ENCODE data around the gene SLC19A1.

Gene SLC19A1

GRCh38 chr21:45575993-45576837 is 34.0 kb upstream of the SLC19A1 start:
- no peak for TF ChIP-seq TCF12 (IDR thresholded peaks at IDR 0.05; ENCODE audit: low read depth)
- TF ChIP-seq TEAD4 (IDR thresholded peaks at IDR 0.05): no peak
- no peak for TF ChIP-seq FOXM1 (IDR thresholded peaks at IDR 0.05; ENCODE audit: borderline replicate concordance, low read depth)
- TF ChIP-seq REST (IDR thresholded peaks at IDR 0.05; ENCODE audit: low read depth): no peak
- no peak for TF ChIP-seq TAF1 (IDR thresholded peaks at IDR 0.05; ENCODE audit: low read depth)
- no peak for TF ChIP-seq EP300 (IDR thresholded peaks at IDR 0.05; ENCODE audit: borderline replicate concordance)
- TF ChIP-seq ZBTB7A (IDR thresholded peaks at IDR 0.05; ENCODE audit: low read depth): no peak
- TF ChIP-seq EGR1 (IDR thresholded peaks at IDR 0.05): no peak
- no peak for TF ChIP-seq RAD21 (IDR thresholded peaks at IDR 0.05; ENCODE audit: low read depth)
- no peak for TF ChIP-seq USF1 (IDR thresholded peaks at IDR 0.05)
- TF ChIP-seq CEBPB (IDR thresholded peaks at IDR 0.05): no peak
- no peak for TF ChIP-seq MAX (IDR thresholded peaks at IDR 0.05)
- TF ChIP-seq NFIC (IDR thresholded peaks at IDR 0.05): no peak
- no peak for TF ChIP-seq YY1 (IDR thresholded peaks at IDR 0.05; ENCODE audit: low read depth)
- no peak for TF ChIP-seq CREB1 (IDR thresholded peaks at IDR 0.05; ENCODE audit: low read depth)

- TF ChIP-seq RAD21 (IDR thresholded peaks at IDR 0.05; ENCODE audit: low read depth) (no peak), MAX (IDR thresholded peaks at IDR 0.05) (no peak), NFIC (IDR thresholded peaks at IDR 0.05) (no peak), TEAD4 (IDR thresholded peaks at IDR 0.05) (no peak), TAF1 (IDR thresholded peaks at IDR 0.05; ENCODE audit: low read depth) (no peak), EGR1 (IDR thresholded peaks at IDR 0.05) (no peak), FOXM1 (IDR thresholded peaks at IDR 0.05; ENCODE audit: borderline replicate concordance, low read depth) (no peak), CEBPB (IDR thresholded peaks at IDR 0.05) (no peak), ZBTB7A (IDR thresholded peaks at IDR 0.05; ENCODE audit: low read depth) (no peak), EP300 (IDR thresholded peaks at IDR 0.05; ENCODE audit: borderline replicate concordance) (no peak)
Measured at GRCh38 chr21:45575304-45575992, 33.2 kb upstream of the SLC19A1 start.

- no peak for TF ChIP-seq TAF1 (IDR thresholded peaks at IDR 0.05; ENCODE audit: low read depth)
- no peak for TF ChIP-seq RAD21 (IDR thresholded peaks at IDR 0.05; ENCODE audit: low read depth)
- TF ChIP-seq ZBTB7A (IDR thresholded peaks at IDR 0.05; ENCODE audit: low read depth): no peak
- TF ChIP-seq NFIC (IDR thresholded peaks at IDR 0.05): no peak
- TF ChIP-seq TEAD4 (IDR thresholded peaks at IDR 0.05): no peak
Measured at GRCh38 chr21:45574691-45575090, 32.5 kb upstream of the SLC19A1 start.

- TF ChIP-seq NFIC (IDR thresholded peaks at IDR 0.05): no peak
- no peak for TF ChIP-seq EGR1 (IDR thresholded peaks at IDR 0.05)
- no peak for TF ChIP-seq CREB1 (IDR thresholded peaks at IDR 0.05; ENCODE audit: low read depth)
- TF ChIP-seq TAF1 (IDR thresholded peaks at IDR 0.05; ENCODE audit: low read depth): no peak
- no peak for TF ChIP-seq TCF12 (IDR thresholded peaks at IDR 0.05; ENCODE audit: low read depth)
- no peak for TF ChIP-seq YY1 (IDR thresholded peaks at IDR 0.05; ENCODE audit: low read depth)
- no peak for TF ChIP-seq TEAD4 (IDR thresholded peaks at IDR 0.05)
- TF ChIP-seq MAX (IDR thresholded peaks at IDR 0.05): no peak
- no peak for TF ChIP-seq RAD21 (IDR thresholded peaks at IDR 0.05; ENCODE audit: low read depth)
Measured at GRCh38 chr21:45574081-45574501, 31.9 kb upstream of the SLC19A1 start.

- TF ChIP-seq CEBPB (IDR thresholded peaks at IDR 0.05) (no peak), NFIC (IDR thresholded peaks at IDR 0.05) (no peak), YY1 (IDR thresholded peaks at IDR 0.05; ENCODE audit: low read depth) (no peak), FOXM1 (IDR thresholded peaks at IDR 0.05; ENCODE audit: borderline replicate concordance, low read depth) (no peak), EP300 (IDR thresholded peaks at IDR 0.05; ENCODE audit: borderline replicate concordance) (no peak), RAD21 (IDR thresholded peaks at IDR 0.05; ENCODE audit: low read depth) (no peak), USF1 (IDR thresholded peaks at IDR 0.05) (no peak), TCF12 (IDR thresholded peaks at IDR 0.05; ENCODE audit: low read depth) (no peak), TAF1 (IDR thresholded peaks at IDR 0.05; ENCODE audit: low read depth) (no peak), MAX (IDR thresholded peaks at IDR 0.05) (no peak), CREB1 (IDR thresholded peaks at IDR 0.05; ENCODE audit: low read depth) (no peak), TEAD4 (IDR thresholded peaks at IDR 0.05) (no peak), EGR1 (IDR thresholded peaks at IDR 0.05) (no peak), ZBTB7A (IDR thresholded peaks at IDR 0.05; ENCODE audit: low read depth) (no peak)
Measured at GRCh38 chr21:45573452-45574035, 31.3 kb upstream of the SLC19A1 start.

All from Ishikawa (cell line).